ENCODE measurements around the gene EBP. TPM values are rescaled to one million over a fixed set of nuclear protein-coding genes. Genes with fewer than 3 reads are reported as not detected.

Gene EBP
- 57.5 and 134 TPM in 2 replicates for total RNA-seq

GRCh38 chrX:48521353-48522243 is at the start of gene EBP:
Gene EBP, plus strand, starts transcription at chrX:48521808. Its CDS starts 1,964 bp downstream, at chrX:48523772.

GRCh38 chrX:48475774-48476577 is 45.6 kb upstream of the EBP start, which contains the start of gene FTSJ1:
Gene FTSJ1, plus strand, starts transcription at chrX:48476199. Its CDS starts 1,849 bp downstream, at chrX:48478048.

GRCh38 chrX:48508400-48509244 is 13.0 kb upstream of the EBP start, which contains the start of gene PORCN:
Gene PORCN, plus strand, starts transcription at chrX:48508992. Its CDS starts 829 bp downstream, at chrX:48509821.

GRCh38 chrX:48539345-48540027 is 17.9 kb downstream of the EBP start, which contains the start of gene TBC1D25:
Gene TBC1D25, plus strand, starts transcription at chrX:48539714. Its CDS starts 84 bp downstream, at chrX:48539798.

GRCh38 chrX:48574270-48575266 is 53.0 kb downstream of the EBP start, which contains the start of gene RBM3:
Gene RBM3, plus strand, starts transcription at chrX:48574484. Its CDS starts 697 bp downstream, at chrX:48575181.

Other genes with a start within 250 kb of the EBP start
- gene SSX3, start 165.1 kb upstream of the EBP start, total RNA-seq: not detected in 2 replicates
- not detected in 2 replicates for gene SSX4, start 138.3 kb upstream of the EBP start, total RNA-seq
- not detected in 2 replicates for gene SSX4B, start 109.8 kb upstream of the EBP start, total RNA-seq
- 9.1 and 21.2 TPM in 2 replicates for gene SLC38A5, start 51.5 kb upstream of the EBP start, total RNA-seq
- 34.3 and 39.9 TPM in 2 replicates for gene FTSJ1, start 45.6 kb upstream of the EBP start, total RNA-seq
- gene PORCN, start 12.8 kb upstream of the EBP start, total RNA-seq: 3.2 and 10.3 TPM in 2 replicates
- 4.5 and 11.1 TPM in 2 replicates for gene TBC1D25, start 17.9 kb downstream of the EBP start, total RNA-seq
- gene RBM3, start 52.7 kb downstream of the EBP start, total RNA-seq: 104 and 354 TPM in 2 replicates
- 129 and 172 TPM in 2 replicates for gene WDR13, start 75.7 kb downstream of the EBP start, total RNA-seq
- gene WAS, start 162.0 kb downstream of the EBP start, total RNA-seq: 0.19 TPM in 1 of 2 replicates, not detected in the other
- gene SUV39H1, start 174.9 kb downstream of the EBP start, total RNA-seq: 5.0 and 6.5 TPM in 2 replicates
- gene GLOD5, start 239.9 kb downstream of the EBP start, total RNA-seq: not detected in 2 replicates

Measured in bladder microvascular endothelial cell (primary cell).